ENCODE measurements around the gene ZCCHC24. TPM values are rescaled to one million over a fixed set of nuclear protein-coding genes. Genes with fewer than 3 reads are reported as not detected.

Gene ZCCHC24
- total RNA-seq, 2 donors from 2014 or later = 113 to 125 TPM

- peak; percentile 55 for DNase-seq (ENCODE audit: low spot score)
- intact Hi-C loops (cut with DNase I) = no loop called here
Measured at GRCh38 chr10:79360499-79361342, 84.7 kb downstream of the ZCCHC24 start.

GRCh38 chr10:79359816-79360498 is 85.5 kb downstream of the ZCCHC24 start:
- peak; percentile 23 for DNase-seq (ENCODE audit: low spot score)
- intact Hi-C loops (cut with DNase I) = no loop called here

GRCh38 chr10:79358811-79359210 is 86.6 kb downstream of the ZCCHC24 start:
- peak; percentile 5 for DNase-seq (ENCODE audit: low spot score)

GRCh38 chr10:79357180-79357579 is 88.2 kb downstream of the ZCCHC24 start:
- DNase-seq (ENCODE audit: low spot score) = no peak

More at GRCh38 chr10:79358811-79359210, 86.6 kb downstream of the ZCCHC24 start:
- intact Hi-C loops (cut with DNase I) = no loop called here

GRCh38 chr10:79356104-79356503 is 89.3 kb downstream of the ZCCHC24 start:
- DNase-seq (ENCODE audit: low spot score) = no peak

More at GRCh38 chr10:79357180-79357579, 88.2 kb downstream of the ZCCHC24 start:
- intact Hi-C loops (cut with DNase I) = no loop called here

GRCh38 chr10:79355420-79356017 is 89.9 kb downstream of the ZCCHC24 start:
- no peak for DNase-seq (ENCODE audit: low spot score)

More at GRCh38 chr10:79356104-79356503, 89.3 kb downstream of the ZCCHC24 start:
- intact Hi-C loops (cut with DNase I) = no loop called here

GRCh38 chr10:79354615-79355014 is 90.8 kb downstream of the ZCCHC24 start:
- intact Hi-C loops (cut with DNase I) = no loop called here

More at GRCh38 chr10:79355420-79356017, 89.9 kb downstream of the ZCCHC24 start:
- intact Hi-C loops (cut with DNase I) = no loop called here

DNA sequence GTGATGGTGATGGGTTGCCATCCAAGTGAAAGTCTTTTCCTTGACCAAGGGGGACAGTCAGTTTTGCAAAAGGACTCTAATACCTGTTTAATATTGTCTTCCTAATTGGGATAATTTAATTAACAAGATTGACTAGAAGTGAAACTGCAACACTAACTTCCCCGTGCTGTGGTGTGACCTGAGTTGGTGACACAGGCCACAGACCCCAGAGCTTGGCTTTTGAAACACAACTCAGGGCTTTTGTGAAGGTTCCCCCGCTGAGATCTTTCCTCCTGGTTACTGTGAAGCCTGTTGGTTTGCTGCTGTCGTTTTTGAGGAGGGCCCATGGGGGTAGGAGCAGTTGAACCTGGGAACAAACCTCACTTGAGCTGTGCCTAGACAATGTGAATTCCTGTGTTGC is 91.3 kb downstream of the ZCCHC24 start:
- intact Hi-C loops (cut with DNase I) = no loop called here
- no peak for DNase-seq (ENCODE audit: low spot score)

More at GRCh38 chr10:79354615-79355014, 90.8 kb downstream of the ZCCHC24 start:
- DNase-seq (ENCODE audit: low spot score) = no peak

DNA sequence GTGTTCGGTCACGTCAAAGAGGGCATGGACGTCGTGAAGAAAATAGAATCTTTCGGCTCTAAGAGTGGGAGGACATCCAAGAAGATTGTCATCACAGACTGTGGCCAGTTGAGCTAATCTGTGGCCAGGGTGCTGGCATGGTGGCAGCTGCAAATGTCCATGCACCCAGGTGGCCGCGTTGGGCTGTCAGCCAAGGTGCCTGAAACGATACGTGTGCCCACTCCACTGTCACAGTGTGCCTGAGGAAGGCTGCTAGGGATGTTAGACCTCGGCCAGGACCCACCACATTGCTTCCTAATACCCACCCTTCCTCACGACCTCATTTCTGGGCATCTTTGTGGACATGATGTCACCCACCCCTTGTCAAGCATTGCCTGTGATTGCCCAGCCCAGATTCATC is 91.7 kb downstream of the ZCCHC24 start:
- intact Hi-C loops (cut with DNase I) = no loop called here
- no peak for DNase-seq (ENCODE audit: low spot score)

DNA sequence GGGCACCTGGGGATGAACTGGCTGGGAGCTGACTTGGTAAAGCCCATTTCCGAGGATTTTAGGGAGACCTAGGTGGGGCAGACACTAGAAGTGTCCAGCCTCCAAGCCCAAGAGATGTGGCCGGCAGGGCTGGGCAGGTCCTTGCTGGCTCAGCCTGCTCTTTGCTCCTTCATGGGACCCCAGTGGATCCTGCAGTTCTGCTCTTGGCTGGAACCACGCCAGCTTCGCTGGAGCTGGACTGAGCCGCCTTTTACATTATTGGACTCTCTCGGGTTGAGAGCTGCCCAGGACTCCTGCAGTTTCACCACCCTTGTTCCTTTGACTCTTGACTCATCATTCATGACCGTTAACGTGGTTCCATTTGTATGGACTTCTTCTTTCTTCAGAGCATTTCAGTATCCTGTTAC is 92.4 kb downstream of the ZCCHC24 start:
- intact Hi-C loops (cut with DNase I) = no loop called here
- peak; percentile 72 for DNase-seq (ENCODE audit: low spot score)

GRCh38 chr10:79352035-79352877 is 93.2 kb downstream of the ZCCHC24 start:
- intact Hi-C loops (cut with DNase I) = no loop called here
- DNase-seq (ENCODE audit: low spot score) = peak; percentile 54

DNA sequence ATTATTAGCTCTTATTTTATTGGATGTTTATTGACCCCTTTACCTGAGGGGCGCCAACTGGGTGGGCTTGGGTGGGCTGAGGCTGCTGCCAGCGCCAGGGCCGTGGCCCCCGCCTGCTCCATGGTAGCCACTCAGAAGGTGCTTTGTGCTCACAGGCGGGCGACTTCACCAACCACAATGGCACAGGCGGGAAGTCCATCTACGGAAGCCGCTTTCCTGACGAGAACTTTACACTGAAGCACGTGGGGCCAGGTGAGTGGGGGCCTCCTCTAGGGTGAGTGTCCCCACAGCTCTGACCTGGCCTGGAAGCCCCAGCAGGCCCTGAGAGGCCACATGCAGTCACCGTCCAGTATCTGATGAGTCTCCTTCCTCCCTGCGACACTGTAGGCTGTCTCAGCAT is 94.1 kb downstream of the ZCCHC24 start:
- intact Hi-C loops (cut with DNase I) = no loop called here
- peak; percentile 75 for DNase-seq (ENCODE audit: low spot score)

DNA sequence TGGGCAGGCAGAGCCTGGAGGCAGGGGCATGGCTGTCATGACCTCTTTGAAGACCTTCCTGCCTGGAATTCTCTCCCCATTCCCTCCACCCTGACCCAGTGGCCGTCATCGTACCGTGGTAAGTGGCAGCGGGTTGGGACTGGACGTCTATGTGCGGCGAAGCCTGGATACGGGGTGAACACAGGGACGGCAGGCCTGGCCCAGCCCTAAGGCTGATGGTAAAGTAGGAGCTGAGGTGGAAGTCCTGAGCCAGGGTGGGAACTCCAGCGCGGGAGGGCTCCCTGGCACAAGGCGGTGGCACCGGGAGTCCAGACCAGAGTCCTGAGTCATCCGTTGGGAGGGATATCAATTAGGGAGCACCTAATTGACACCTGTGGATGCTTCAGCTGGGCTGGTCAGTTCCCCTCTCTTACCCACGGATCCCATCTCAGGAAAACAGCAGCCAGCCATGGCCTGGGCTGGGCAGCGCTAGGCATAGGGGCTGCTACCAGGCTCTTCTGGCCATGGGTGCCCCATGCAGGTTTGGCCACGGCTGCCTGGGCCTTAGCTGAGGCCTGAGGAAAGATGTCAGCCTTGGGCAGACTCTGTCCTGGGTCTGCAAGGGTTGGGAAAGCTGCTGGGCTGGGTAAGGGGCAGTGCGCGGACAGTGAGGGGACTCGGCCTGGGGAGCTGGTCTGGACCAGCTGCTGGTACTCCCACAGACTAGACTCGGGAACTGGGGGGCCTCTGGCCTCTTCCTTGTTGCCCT is 94.8 kb downstream of the ZCCHC24 start:
- DNase-seq (ENCODE audit: low spot score) = peak; percentile 73
- intact Hi-C loops (cut with DNase I) = no loop called here

- intact Hi-C loops (cut with DNase I) = no loop called here
- DNase-seq (ENCODE audit: low spot score) = peak; percentile 82
Measured at GRCh38 chr10:79349766-79350406, 95.5 kb downstream of the ZCCHC24 start.

- DNase-seq (ENCODE audit: low spot score) = peak; percentile 54
- intact Hi-C loops (cut with DNase I) = no loop called here
Measured at GRCh38 chr10:79349072-79349491, 96.3 kb downstream of the ZCCHC24 start.

- DNase-seq (ENCODE audit: low spot score) = peak; percentile 82
- intact Hi-C loops (cut with DNase I) = no loop called here
Measured at GRCh38 chr10:79348640-79348988, 96.8 kb downstream of the ZCCHC24 start.

DNA sequence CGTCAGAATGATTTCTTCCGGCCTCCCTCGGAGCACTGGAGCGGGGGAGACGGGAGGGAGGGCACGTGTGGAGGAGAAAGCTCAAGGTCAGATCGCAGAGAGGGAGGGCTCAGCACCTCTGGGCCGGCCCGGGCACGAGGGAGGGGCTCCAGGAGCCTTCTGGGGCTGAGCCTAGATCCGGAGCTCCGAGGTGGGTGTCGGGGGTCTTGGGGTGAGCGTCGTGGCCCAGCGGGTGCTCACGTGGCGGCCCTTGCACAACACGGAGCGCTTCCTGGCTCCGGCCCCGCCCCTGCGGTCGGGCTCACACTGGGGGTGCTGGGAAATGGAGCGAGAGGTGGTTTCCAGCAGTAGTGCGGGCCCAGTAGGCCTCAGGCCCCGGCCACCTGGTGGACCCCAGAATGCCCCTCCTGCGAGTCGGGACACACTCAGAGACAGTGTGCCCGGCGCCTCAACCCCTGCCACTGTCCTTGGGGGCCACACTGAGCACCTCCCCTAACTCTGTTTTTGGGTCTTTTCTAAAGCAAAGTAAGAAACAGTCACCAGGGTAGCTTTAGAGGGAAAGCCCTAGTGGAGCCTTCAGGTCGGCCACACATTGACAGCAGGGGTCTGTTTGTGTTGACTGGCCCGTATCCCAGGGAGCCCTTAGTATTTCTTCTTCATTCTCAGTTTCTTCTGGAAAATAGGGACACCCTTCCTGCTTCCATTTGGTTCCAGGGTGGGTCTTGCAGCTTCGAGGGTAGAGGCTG is 97.4 kb downstream of the ZCCHC24 start:
- peak; percentile 92 for DNase-seq (ENCODE audit: low spot score)
- intact Hi-C loops (cut with DNase I) = no loop called here

All from posterior vena cava (tissue), 2 donors.